IMR-90 (cell line): ENCODE results near the gene LY86.

ENCODE experiments used
- BHLHE40 ChIP-seq: fragments of 150-350 bp; IDR thresholded peaks from 2 replicates; pipeline ENCODE4 v1.6.1; 2016; ENCODE audit warnings: mild to moderate bottlenecking, low read depth, low read length
- CEBPB ChIP-seq: IDR thresholded peaks from 2 replicates; pipeline ENCODE4 v1.6.1; 2012; ENCODE audit warnings: low read depth, low read length, improper control_type of control experiment
- FOS ChIP-seq: fragments of 150-350 bp; IDR thresholded peaks from 2 replicates; pipeline ENCODE4 v1.6.1; 2016; ENCODE audit warnings: low read depth, low read length
- MXI1 ChIP-seq: IDR thresholded peaks from 2 replicates; pipeline ENCODE4 v1.6.1; 2012; ENCODE audit warnings: low read depth, mild to moderate bottlenecking, low read length, moderate library complexity, borderline replicate concordance
- POLR2A ChIP-seq: IDR thresholded peaks from 2 replicates; pipeline ENCODE4 v1.6.1; 2012; ENCODE audit warnings: mild to moderate bottlenecking, low read depth, low read length
- RAD21 ChIP-seq: IDR thresholded peaks from 2 replicates; pipeline ENCODE4 v1.6.1; 2012; ENCODE audit warnings: low read length, improper control_type of control experiment
- RCOR1 ChIP-seq: IDR thresholded peaks from 2 replicates; pipeline ENCODE4 v1.6.1; 2012; ENCODE audit warnings: mild to moderate bottlenecking, low read length, improper control_type of control experiment; ENCODE audit not compliant: insufficient replicate concordance
- RFX5 ChIP-seq: IDR thresholded peaks from 2 replicates; pipeline ENCODE4 v1.8.0; 2012; ENCODE audit warnings: low read depth, mild to moderate bottlenecking, low read length, moderate library complexity
- TF ChIP-seq, protein P1 (sequence below): conservative IDR thresholded peaks from 2 replicates; pipeline ENCODE4 v1.5.1; 2012; ENCODE audit warnings: mild to moderate bottlenecking, low read depth, low read length, improper control_type of control experiment
- TF ChIP-seq, protein P2 (sequence below): fragments of 150-350 bp; IDR thresholded peaks from 2 replicates; pipeline ENCODE4 v1.6.1; 2017; ENCODE audit warnings: mild to moderate bottlenecking, antibody characterized with exemption, low read length, low read depth

DNA sequence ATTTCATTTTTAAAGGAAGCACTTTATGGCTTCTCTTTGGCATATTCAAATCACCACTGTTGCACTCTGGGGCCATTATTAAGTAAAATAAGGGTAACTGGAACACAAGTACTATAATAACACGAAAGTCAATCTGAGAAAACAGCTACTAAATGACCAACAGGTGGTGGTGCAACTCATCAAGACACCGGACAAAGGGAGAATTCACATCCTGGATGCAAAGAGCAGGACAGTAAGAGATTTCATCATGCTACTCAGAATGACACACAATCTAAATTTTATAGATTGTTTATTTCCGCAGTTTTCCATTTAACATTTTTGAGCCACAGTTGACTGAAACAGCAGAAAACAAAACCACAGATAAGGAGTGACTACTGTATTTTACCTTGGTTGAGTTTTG is 27.6 kb upstream of the LY86 start:
- TF ChIP-seq, protein P1, sequence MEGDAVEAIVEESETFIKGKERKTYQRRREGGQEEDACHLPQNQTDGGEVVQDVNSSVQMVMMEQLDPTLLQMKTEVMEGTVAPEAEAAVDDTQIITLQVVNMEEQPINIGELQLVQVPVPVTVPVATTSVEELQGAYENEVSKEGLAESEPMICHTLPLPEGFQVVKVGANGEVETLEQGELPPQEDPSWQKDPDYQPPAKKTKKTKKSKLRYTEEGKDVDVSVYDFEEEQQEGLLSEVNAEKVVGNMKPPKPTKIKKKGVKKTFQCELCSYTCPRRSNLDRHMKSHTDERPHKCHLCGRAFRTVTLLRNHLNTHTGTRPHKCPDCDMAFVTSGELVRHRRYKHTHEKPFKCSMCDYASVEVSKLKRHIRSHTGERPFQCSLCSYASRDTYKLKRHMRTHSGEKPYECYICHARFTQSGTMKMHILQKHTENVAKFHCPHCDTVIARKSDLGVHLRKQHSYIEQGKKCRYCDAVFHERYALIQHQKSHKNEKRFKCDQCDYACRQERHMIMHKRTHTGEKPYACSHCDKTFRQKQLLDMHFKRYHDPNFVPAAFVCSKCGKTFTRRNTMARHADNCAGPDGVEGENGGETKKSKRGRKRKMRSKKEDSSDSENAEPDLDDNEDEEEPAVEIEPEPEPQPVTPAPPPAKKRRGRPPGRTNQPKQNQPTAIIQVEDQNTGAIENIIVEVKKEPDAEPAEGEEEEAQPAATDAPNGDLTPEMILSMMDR, result no peak
- TF ChIP-seq RFX5 (no peak), RAD21 (no peak), RCOR1 (no peak), BHLHE40 (no peak), FOS (no peak), POLR2A (no peak), MXI1 (no peak), CEBPB (no peak)
- TF ChIP-seq, protein P2, sequence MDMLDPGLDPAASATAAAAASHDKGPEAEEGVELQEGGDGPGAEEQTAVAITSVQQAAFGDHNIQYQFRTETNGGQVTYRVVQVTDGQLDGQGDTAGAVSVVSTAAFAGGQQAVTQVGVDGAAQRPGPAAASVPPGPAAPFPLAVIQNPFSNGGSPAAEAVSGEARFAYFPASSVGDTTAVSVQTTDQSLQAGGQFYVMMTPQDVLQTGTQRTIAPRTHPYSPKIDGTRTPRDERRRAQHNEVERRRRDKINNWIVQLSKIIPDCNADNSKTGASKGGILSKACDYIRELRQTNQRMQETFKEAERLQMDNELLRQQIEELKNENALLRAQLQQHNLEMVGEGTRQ, result no peak
